IPS-NIHi7 (cell line): ENCODE results near the gene POTED.
"Not testable (repeated sequence)": the region's sequence is repeated elsewhere in the genome, so short reads cannot be mapped to it uniquely, and the experiment has no call there.

ENCODE experiments used
- DNase-seq: peaks from one replicate; pipeline ENCODE4 v3.0.0; 2012; ENCODE audit warnings: mixed read lengths; ENCODE audit errors: extremely low spot score

POTED gene

DNA sequence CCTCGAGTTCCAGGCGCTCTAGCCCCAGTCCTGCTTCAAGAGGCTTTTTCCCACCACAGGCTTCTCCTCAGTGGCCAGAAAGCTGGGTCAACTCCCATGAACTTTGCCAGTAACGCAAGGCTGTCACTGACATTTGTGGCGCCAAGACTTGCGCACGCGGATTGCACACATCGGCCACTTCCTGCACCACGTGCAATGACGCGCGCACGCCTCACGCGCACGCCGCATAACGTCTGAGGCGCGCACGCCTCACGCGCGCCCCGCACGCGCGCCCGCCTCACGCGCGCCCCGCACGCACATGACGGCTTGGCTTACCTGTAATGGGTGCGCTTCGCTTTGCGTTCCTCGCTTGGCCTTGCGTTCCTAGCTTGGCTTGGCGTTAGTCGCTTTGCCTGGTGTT lies at the start of gene POTED:
Gene POTED, plus strand, starts transcription at position 301 of the 400 bp plus-strand sequence. CDS start 452 bp downstream, outside the sequence.
- DNase-seq, result not testable (repeated sequence)

DNA sequence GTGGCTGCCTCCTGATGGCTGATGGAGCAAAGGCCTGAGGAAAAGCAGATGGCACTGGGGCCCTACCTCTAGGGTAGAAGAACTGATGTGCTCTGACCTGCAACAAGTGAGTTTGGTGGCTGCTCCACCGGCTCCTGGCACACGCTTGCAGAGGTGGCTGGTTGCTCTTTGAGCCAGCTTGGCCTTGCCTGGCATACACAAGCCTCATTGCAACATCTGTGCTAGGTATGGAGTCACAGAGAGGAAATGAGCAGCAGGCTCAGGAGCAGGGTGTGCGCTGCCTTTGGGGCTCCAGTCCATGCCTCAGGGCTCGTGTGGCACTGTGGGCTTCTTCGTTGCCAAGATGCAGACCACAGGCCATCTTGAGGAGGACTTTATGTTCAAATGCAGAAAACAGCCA lies 40.5 kb downstream of the POTED start:
- DNase-seq, result not testable (repeated sequence)

DNA sequence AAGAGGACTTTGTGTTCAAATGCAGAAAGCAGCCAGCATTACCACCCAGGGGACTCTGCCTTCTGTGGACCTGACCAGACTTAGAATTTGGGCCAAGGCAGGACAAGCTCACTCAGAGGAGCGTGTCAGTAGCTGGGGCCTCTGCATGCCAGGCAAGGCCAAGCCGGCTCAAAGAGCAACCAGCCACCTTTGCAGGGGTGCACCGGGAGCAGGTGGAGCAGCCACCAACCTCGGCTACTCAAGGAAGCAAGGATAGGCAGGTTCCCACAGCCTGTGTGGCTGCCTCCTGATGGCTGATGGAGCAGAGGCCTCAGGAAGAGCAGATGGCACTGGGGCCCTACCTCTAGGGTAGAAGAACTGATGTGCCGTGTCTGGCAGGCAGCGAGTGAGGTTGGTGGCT lies 42.2 kb downstream of the POTED start:
- DNase-seq, result not testable (repeated sequence)
